AML-193 (cell line): ENCODE measurements around the gene RGPD6.
"Not testable (repeated sequence)": the region's sequence is repeated elsewhere in the genome, so short reads cannot be mapped to it uniquely, and the experiment has no call there.

ENCODE experiments used
- DNase-seq, 2 experiments: peaks; one replicate each; lab custom pipeline; 2025; lab: John Stamatoyannopoulos, UW

RGPD6 gene

GRCh38 chr2:110576763-110577416, at the start of gene RGPD6:
Gene RGPD6, minus strand, starts transcription at chr2:110577222. Its CDS starts 198 bp downstream, at chr2:110577024.
- DNase-seq, result not testable (repeated sequence)

- DNase-seq, result not testable (repeated sequence)
Observed at GRCh38 chr2:110619326-110619939, 42.4 kb upstream of the RGPD6 start.

- DNase-seq, result not testable (repeated sequence)
Observed at GRCh38 chr2:110613927-110614326, 36.9 kb upstream of the RGPD6 start.

- DNase-seq, result not testable (repeated sequence)
Observed at GRCh38 chr2:110610613-110611250, 33.7 kb upstream of the RGPD6 start.

- DNase-seq, result not testable (repeated sequence)
Observed at GRCh38 chr2:110609843-110610612, 33.0 kb upstream of the RGPD6 start.

GRCh38 chr2:110608788-110609502, 31.9 kb upstream of the RGPD6 start:
- DNase-seq, result not testable (repeated sequence)

- not testable (repeated sequence) for DNase-seq
Observed at GRCh38 chr2:110605057-110605456, 28.0 kb upstream of the RGPD6 start.

GRCh38 chr2:110603917-110604591, 27.0 kb upstream of the RGPD6 start:
- not testable (repeated sequence) for DNase-seq

- not testable (repeated sequence) for DNase-seq
Observed at GRCh38 chr2:110602139-110602538, 25.1 kb upstream of the RGPD6 start.

- DNase-seq, result not testable (repeated sequence)
Observed at GRCh38 chr2:110591973-110592372, 15.0 kb upstream of the RGPD6 start.

- DNase-seq, result not testable (repeated sequence)
Observed at GRCh38 chr2:110589677-110590330, 12.8 kb upstream of the RGPD6 start.

GRCh38 chr2:110588520-110588919, 11.5 kb upstream of the RGPD6 start:
- DNase-seq, result not testable (repeated sequence)

GRCh38 chr2:110579216-110579965, 2.4 kb upstream of the RGPD6 start:
- not testable (repeated sequence) for DNase-seq

- DNase-seq, result not testable (repeated sequence)
Observed at GRCh38 chr2:110578429-110578828, 1.4 kb upstream of the RGPD6 start.

GRCh38 chr2:110499755-110500377, 77.2 kb downstream of the RGPD6 start:
- not testable (repeated sequence) for DNase-seq

- DNase-seq, result not testable (repeated sequence)
Observed at GRCh38 chr2:110496027-110496426, 81.0 kb downstream of the RGPD6 start.

GRCh38 chr2:110494488-110494887, 82.5 kb downstream of the RGPD6 start:
- DNase-seq, result not testable (repeated sequence)

GRCh38 chr2:110488991-110489390, 88.0 kb downstream of the RGPD6 start:
- not testable (repeated sequence) for DNase-seq

- not testable (repeated sequence) for DNase-seq
Observed at GRCh38 chr2:110482697-110483096, 94.3 kb downstream of the RGPD6 start.
